T47D (cell line): ENCODE measurements around the gene CELF4.

Source experiments
- DNase-seq, 2 experiments: peaks; one replicate each; pipeline versions ENCODE4 v3.0.0 to v3.0.0-alpha.2; 2011 to 2012; ENCODE audit warnings: low read depth in 1 of 2, low spot score in 1 of 2
- JUND ChIP-seq: IDR thresholded peaks from 2 replicates; pipeline ENCODE4 v1.6.1; 2012; ENCODE audit warnings: low read depth
- in situ Hi-C: cut with HindIII; loops from 2 replicates; pipeline ENCODE4 v1.10.0; 2016; ENCODE audit warnings: low sequenced_read_pairs, low pct_unique_long_range_greater_than_20kb

The CELF4 gene

DNA sequence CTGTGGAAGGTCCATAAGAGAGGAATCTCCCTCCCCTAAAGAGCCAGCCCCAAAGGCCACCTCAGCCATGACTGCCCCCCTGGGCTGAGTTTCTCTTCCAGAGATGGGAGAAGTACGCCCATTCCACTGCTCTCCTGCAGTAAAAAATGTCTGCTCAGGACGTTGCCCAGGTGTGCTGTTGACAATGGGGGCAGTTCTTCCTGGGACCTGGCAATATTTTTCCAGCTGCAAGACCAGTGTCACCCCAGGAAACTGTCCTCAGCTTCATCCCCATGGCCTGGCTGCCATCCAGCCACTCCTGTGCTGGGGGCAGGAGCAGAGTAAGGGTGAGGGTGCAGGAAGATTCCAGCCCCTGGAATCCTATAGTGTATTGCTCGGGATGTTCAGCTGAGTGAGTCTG, 14.3 kb downstream of the CELF4 start:
- no peak for DNase-seq
- TF ChIP-seq JUND = no peak
- in situ Hi-C loops = no loop called here

DNA sequence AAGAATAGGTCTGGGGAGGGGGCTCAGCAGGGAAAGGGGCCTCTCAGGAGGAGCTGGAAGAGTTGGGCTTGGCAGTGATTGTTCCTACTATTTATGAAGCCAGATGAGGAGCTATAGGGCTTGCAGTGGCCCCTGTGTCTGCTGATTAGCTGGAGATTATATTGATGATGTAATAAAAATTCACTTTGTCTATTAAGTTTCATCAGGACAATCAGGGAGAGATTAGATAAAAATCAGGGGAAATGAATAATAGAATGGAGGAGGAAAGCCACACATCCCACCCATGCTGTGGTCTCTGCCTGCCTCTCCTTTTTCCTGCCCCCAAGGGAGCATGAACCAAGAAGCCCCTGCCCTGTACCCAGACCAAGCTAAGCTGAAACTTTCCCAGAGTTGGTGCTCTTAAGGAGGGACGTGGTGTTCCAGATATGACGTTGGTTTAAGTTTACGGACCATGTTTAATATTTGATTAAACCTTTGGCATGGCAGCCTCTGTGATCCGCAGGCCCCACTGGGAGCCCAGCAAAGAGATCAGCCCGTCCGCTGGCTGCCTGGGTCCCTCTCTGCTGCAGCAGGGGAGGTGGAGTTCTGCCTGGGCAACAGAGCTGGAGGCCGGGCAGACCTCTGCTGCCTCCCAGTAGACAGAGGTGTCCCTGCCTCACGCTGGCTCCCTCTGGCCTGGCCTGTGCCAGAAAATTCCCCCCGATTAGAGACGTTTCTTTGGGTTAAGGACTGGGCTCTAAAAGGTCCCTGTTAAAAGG, 15.3 kb downstream of the CELF4 start:
- DNase-seq = no peak
- TF ChIP-seq JUND = no peak
- in situ Hi-C loops = no loop called here

DNA sequence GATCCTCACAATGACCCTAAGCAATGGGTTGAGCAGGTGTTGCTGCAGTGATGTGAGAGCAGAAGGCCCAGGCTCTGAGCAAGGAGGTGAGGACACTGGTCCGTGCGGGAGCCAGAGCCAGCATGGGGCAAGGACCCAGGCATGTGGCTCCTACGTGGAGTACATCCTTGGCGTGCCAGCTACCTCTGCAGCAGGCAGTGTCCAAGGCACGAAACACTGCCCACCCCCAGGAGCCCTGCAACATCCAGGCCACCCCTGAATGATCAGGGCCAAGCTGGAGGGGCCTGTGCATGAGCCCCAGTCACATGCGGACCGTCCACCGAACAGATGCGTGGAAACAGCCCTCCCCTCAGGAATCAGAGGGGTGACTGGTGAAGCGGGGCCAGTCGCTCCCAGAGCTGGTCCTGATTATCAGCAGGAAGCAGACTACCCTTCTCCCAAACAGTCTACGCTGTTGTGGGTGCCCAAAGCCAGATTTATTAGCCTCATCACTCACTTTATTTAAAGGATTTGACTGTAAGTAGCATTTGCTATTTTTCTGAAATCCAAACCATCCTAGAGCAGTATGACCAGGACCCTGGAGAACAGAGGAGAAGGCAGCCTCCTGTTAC, 16.8 kb downstream of the CELF4 start:
- DNase-seq = no peak
- TF ChIP-seq JUND = no peak
- in situ Hi-C loops = no loop called here

DNA sequence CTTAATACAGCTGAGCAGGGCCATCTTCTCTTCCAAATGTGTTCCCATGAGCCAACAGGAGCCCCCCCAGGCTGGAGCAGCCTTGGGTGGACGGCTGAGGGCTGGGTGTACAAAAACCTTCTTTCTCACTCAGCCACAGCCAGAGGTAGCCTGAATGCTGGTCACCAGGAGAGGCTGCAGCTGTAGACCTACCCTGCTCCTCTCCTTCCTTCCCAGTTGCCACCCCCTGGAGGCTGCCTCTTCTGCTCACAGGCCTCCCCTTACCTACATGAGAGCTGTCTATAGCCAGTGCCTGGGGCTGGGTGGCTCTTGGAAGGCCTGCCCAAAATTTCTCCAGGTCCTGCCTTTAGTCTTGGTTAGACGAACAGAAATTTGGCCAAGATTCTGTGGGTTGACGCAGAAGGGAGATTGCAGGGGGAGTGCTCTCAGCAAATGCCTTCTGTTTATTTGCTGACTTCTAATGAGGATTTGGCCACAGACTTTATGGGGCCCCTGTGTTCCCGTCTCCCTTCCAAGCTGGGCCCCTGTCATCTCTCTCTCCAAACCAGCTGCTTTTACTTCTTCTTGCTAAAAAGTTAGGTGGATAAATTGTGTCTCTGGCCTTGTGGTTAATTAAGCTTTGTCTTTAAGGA, 18.3 kb downstream of the CELF4 start:
- TF ChIP-seq JUND = no peak
- DNase-seq = no peak
- in situ Hi-C loops = no loop called here

DNA sequence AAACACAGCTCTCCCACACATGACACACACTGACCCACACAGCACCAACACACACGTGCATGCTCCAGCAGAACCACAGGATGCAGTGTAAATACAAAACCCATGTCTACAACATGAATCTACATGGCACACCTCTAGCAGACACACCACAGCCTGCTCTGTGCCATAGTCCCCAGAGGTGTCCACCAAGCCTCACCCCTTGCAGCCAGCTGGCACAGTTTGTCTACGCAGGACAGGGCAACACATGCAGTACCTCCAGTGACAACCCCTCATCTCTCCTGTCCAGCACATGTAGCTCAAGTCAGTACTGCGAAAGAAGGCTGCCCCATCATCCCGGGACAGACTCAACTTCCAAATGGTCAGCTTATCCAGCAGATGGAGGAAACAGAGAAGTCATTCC, 18.9 kb downstream of the CELF4 start:
- DNase-seq = no peak
- in situ Hi-C loops = no loop called here
- no peak for TF ChIP-seq JUND

DNA sequence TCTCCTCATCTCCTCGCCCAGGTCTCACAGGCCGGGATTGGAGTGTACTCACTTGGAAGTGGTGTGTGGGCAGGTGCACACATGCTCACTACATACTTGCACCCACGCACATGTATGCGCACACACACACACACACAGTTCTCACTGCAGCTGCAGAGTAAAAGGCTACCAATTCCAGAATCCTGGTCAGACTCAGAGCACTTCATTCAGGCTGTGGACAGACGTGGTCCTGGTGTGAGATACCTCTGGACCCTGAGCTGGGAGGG, 19.4 kb downstream of the CELF4 start:
- no peak for DNase-seq
- no peak for TF ChIP-seq JUND
- in situ Hi-C loops = no loop called here

DNA sequence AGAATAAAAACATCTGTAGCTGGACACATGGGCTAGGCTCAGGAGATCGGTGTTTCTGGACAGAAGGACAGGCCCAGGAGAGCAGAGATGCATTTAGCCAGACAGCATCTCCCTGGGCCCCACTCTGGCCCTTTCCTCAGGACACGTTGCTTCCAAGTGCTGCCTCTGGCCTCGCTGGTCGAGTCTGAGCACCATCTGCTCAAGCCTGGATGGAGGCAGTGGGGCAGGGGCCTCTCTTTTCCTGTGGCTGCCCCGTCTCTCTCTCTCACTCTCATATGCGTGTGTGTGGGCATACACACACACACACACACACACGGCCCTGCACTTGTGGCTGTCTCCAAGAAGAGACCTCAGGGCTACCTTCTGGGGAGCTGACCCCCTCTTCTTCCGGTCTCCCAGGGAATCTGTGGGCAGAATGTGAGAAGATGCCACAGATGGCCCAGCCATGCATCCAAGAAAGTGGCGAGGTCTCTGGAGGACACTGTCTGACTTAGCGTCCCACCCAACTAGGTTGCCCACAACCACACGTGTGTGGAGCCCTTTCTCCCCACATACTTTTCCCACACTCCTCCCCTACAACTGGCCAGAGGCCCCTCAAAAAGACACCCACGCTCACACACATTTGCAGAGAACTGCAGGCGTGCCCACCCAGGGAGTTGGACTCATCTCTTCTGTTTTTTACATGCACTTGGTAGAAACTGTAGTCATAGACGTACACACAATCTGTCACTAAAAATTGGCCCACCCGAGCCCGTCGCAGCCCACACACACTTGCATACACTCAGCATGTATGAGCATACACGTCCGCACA, 19.9 kb downstream of the CELF4 start:
- in situ Hi-C loops = no loop called here
- DNase-seq = no peak

DNA sequence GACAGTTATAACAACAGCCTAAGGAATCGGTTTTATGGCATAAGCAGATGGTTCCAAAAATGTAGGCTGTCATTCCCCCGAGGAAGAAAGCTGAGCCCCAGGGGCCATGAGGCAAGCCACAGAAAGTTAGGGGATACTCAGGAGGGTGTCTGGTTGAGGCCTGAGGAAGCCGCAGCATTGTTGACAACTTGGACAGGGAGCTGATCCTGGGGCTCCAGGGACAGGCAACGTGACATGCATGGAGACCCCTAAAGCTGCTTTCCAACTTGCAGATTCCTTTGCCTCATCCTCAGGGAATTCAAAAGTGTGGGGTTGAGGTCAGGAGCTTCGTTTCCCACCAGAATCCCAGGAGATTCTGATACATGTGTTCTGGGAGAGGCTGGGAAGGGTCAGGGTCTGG, 20.9 kb downstream of the CELF4 start:
- TF ChIP-seq JUND = no peak
- in situ Hi-C loops = no loop called here
- no peak for DNase-seq

More for the DNA sequence above, 19.9 kb downstream of the CELF4 start:
- TF ChIP-seq JUND = no peak

DNA sequence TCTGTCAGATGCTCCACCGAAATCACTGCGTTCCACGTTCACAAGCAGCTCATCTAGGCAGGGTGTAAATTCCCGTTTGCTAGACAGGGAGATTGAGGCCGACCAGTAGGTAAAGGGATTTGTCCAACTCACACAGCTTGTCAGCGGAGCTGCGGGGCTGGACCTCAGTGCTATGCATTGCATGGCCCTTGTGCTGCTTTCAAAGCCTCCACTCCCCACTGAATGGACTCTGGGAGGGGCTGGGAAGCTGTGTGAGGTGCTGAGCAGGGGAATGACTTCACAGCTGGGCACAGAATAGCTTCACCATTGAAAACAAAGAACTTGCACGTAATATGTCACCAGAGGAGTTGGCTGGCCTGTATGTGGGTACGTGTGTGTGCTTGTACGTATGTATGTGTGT, 21.4 kb downstream of the CELF4 start:
- no peak for TF ChIP-seq JUND
- in situ Hi-C loops = no loop called here
- no peak for DNase-seq

DNA sequence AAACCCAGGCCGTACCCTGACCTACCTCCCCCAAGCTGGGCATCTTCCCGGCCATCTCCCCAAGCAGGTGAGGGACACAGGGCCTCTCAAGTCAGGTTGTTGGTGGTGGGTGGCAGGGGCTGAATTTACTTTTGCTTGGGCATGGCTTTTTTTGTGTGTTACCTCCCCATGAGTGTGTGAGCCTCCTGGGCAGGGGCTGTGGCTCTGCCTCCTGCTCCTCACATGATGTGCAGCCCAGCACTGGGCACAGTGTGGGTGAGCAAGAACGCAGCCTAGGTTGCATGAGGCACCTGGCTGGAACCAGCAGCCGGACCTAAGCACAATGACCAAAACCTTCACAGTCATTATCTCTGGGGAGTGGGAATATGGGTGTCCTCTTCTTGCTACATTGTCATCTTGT, 22.3 kb downstream of the CELF4 start:
- TF ChIP-seq JUND = no peak
- in situ Hi-C loops = no loop called here
- DNase-seq = no peak

DNA sequence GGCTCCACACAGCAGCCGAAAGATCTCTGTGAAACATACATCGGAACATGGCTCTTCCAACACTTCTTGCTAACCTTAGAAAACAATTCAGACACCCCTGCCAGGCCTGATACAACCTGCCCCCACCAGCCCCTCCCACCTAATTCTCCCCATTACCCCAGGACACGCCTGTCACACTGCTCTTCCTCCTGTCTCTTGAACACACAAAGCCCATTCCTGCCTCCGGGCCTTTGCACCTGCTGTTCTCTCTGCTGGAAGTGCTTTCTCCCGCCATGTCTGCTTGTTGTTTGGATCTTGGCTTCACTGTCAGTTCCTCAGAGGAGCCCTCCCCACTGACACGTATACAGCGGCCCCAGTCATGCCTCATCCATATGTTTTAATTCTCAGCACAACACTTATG, 24.1 kb downstream of the CELF4 start:
- TF ChIP-seq JUND = no peak
- in situ Hi-C loops = no loop called here
- no peak for DNase-seq

DNA sequence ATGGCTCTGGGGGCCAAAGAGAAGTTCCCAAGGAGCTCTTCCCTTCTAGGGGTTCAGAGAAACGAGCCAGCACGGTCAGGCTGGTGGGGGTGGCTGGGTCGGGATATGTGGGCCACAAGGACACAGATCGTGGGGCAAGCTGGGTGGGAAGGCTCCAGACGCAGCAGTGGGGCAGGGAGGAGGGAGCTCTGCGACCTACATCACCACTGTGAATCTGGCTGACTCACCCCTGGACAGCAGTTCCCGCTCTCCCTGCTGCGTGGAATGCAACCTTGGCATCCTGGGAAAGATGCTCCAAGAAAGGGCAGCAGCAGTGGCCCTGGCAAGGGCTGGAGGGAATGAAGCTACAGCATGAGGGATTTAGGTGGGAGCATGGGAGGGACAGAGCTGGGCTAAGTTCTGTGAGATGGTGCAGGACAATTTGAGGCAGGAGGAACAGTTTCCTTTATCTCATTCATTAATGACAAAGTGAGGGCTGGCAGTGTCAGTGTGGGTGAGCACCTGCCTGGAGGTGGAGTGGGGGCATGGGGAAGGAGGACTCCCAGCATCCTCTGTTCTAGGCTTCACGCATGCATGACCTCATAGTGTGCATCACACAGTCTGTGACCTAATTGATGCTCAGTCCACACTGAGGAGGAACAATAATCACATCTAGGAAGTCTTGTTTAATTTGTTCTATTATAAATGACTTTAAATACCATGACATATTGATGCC, 25.0 kb downstream of the CELF4 start:
- in situ Hi-C loops = no loop called here
- DNase-seq = no peak
- TF ChIP-seq JUND = no peak

DNA sequence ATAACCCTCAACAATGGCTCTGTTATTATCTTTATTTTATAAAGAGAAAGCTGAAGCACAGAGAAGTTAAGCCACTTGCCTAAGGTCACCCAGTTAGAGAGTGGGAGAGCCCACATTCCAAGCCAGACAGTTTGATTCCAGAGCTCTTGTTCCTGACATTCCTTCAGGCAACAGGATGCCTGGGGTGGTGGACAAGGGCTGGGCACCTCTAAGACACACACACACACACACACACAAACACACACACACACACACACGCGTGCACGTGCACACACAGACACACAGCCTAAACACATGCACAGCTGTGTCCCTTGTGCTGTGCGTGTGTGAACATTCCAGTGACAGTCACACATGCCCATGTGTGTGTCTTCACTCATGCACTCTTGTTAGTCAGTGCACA, 26.4 kb downstream of the CELF4 start:
- no peak for DNase-seq
- in situ Hi-C loops = no loop called here
- TF ChIP-seq JUND = no peak
